Amniotic stem cell (primary cell): ENCODE measurements around the gene ZNF575.
A peak's percentile ranks its signal among the peaks of the same experiment; 100 is the strongest.
"Not testable (repeated sequence)": the region's sequence is repeated elsewhere in the genome, so short reads cannot be mapped to it uniquely, and the experiment has no call there.

ENCODE experiments used
- DNase-seq: peaks from one replicate; lab custom pipeline; 2025; lab: John Stamatoyannopoulos, UW

ZNF575 gene

GRCh38 chr19:43511324-43511723 is 21.7 kb upstream of the ZNF575 start:
- no peak for DNase-seq

DNA sequence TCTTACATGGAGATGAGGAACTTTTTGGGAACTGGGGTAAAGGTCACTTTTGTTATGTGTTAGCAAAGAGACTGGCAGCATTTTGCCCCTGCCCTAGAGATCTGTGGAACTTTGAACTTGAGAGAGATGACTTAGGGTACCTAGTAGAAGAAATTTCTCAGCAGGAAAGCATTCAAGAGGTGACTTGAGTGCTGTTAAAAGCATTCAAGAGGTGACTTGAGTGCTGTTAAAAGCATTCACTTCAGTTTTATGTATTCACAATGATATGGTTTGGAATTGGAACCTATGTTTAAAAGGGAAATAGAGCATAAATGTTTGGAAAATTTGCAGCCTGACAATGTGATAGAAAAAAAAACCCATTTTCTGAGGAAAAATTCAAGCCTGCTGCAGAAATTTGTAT is 20.6 kb upstream of the ZNF575 start:
- DNase-seq: not testable (repeated sequence)

DNA sequence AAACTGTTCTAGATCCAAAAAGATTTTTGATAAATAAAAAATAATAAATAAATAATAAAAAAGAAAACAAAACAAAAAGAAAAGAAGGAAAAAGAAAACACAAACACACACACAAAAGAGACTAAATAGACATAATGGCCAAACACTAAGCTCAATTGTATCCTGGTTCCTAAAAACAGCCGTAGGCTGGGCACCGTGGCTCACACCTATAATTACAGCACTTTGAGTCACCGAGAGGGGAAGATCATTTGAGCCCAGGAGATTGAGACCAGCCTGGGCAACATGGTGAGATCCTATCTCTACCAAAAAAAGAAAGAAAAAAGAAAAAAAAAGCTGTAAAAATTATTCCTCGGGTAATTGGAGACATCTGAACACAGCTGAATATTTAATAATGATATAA is 14.9 kb upstream of the ZNF575 start:
- DNase-seq: no peak

DNA sequence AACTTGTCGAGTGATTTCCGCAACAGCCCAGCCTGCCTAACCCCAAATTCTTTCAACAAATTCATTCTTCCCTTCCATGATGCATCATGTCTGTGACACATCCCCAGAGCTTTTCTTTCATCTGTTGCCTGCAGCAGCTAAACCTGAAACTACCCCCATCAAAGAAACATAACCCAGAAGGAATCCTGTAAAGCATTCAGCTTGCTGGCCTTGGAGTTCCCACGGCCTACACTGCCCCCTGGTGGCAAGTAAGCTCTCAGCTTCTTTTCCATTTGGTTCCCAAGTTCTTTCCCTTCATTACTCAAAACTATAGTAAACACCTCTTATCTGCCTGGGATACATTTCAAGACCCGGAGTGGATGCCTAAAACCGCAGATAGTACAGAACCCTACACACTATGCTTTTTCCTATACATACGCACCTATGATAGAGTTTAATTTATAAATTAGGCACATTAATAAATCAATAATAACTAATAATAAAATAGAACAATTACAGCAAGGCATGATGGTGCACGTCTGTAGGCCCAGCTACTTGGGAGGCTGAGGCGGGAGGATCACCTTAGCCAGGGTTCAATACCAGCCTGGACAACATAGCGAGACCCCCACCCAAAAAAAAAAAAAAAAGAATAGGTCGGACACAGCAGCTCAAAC is 13.4 kb upstream of the ZNF575 start:
- peak; percentile 84 for DNase-seq

DNA sequence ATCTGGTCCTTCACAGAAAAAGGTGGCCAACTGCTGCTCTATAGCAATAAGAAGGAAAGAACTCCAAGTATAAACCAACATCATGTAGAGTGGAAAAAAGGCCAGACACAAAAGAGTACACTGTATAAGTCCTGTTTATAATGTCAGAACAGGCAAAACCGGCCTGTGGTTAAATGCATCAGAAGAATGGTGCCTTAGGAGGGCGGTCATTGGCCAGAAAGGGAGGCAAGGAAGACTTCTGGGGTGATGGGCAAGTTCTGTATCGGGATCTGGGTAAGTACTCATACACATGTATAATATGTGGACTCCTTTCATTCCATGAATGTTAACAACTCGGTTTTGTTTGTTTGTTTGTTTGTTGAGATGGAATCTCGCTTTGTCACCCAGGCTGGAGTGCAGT is 10.1 kb upstream of the ZNF575 start:
- DNase-seq: no peak

DNA sequence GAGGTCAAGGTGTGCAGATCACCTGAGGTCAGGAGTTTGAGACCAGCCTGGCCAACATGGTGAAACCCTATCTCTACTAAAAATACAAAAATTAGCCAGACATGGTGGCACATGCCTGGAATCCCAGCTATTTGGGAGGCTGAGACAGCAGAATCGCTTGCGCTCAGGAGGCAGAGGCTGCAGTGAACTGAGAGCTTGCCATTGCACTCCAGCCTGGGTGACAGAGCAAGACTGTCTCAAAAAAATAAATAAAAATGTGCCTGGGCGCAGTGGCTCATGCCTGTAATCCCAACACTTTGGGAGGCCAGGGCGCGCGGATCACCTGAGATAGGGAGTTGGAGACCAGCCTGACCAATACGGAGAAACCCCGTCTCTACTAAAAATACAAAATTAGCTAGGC is 9.3 kb upstream of the ZNF575 start:
- DNase-seq: not testable (repeated sequence)

GRCh38 chr19:43524922-43525835 is 7.8 kb upstream of the ZNF575 start:
- no peak for DNase-seq

DNA sequence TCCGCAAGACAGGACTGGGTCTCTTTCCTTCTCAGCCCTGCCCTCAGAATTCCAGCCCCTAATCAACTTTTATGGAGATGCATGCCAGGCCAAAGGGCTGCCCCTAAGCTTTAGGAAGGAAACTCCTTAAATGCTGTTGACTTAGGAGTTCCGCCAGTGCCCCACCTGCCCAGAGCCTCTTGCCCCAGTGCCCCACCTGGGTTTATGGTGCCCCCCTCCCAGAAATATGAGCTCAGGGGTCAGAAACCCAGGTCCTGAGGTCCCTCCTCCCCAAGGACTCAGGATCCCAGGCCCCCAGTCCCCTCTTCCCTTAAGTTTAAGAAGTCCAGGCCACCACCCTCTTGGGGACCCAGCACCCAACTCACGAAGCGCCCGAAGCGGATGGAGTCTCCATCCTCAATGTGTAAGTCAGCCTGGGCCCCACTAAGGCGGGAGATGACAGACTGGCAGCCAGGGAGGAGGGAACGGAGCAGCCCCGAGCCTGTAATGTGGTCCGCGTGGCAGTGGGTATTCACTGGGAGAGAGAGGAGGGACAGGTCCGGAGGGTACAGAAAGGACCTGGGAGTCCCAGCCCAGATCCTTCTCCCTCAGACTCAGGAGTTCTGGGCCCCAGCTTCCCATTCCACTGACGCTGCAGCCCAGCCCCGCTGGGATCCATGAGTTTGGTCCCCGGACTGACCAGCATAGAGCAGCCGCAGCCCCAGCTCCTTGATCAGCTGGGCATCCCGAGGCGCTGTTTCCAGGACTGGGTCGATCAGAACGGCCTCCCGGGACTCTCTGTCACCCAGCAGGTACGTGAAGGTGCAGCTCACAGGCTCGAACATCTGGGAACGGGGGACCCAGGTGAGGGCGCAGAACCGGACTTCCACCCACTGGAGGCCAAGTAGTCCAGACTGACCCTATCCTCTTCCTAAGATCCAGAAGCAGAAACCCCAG is 6.9 kb upstream of the ZNF575 start:
- DNase-seq: no peak

- DNase-seq: no peak
These were observed 5.8 kb upstream of the ZNF575 start, which contains the start of gene ETHE1 for GRCh38 chr19:43526884-43527859. Gene ETHE1 (minus strand): TSS chr19:43527201. CDS start chr19:43527177, 24 bp downstream.

DNA sequence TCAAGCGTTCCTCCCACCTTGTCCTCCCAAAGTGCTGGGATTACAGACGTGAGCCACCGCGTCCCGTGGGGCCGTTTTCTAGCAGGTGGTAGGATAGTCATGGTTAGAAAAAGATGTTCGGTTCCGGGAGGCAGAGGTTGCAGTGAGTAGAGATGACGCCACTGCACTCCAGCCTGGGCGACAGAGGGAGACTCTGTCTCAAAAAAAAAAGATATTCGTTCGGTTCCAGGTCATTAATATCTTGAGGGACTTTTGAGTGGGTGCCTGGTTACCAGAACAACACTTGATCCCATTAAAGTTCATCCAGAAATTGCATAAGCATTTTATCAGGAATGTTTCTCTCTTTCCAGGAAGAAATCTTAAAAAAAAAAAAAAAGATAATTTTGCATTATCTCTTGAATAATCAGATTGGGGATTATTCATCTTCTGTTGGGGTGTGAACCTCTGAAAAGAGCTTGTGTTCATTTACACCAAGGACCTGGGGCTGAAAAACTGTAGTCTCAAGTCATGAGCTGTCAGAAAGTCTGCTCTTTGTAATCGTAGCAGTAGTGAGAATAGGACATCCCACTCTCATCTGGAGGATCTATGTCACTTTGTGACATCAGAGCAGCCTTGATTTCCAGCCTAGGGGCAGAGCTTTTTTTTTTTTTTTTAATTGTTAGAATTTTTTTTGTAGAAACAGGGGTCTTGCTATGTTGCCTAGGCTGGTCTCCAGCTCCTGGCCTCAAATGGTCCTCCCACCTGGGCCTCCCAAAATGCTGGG is 4.9 kb upstream of the ZNF575 start:
- no peak for DNase-seq

- DNase-seq: no peak
These were observed 422 bp upstream of the ZNF575 start for GRCh38 chr19:43532571-43532961.

- DNase-seq: peak; percentile 99
These were observed 737 bp downstream of the ZNF575 start for GRCh38 chr19:43533546-43534304.

DNA sequence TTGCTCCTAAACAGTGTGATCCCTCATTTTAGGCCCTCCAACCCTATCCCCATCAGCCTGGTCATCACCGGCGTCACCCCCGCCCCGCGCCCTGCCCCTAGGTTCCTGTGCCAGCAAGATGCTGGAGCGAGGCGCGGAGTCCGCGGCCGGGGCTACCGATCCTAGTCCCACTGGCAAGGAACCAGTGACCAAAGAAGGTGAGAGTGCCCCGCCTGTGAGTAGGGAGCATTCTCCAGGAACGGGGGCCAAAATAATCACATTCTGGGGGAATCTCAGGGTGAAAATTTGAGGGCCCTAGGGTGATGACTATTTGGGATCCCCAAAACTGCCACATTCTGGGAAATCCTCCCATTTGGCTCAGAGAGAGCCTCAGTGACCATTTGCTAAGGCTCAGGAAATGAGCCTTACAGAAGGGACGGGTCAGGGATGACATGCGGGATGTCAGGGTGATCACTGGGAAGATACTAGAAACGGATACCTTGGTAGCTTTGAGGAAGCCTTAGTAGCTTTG is 1.4 kb downstream of the ZNF575 start:
- DNase-seq: no peak

DNA sequence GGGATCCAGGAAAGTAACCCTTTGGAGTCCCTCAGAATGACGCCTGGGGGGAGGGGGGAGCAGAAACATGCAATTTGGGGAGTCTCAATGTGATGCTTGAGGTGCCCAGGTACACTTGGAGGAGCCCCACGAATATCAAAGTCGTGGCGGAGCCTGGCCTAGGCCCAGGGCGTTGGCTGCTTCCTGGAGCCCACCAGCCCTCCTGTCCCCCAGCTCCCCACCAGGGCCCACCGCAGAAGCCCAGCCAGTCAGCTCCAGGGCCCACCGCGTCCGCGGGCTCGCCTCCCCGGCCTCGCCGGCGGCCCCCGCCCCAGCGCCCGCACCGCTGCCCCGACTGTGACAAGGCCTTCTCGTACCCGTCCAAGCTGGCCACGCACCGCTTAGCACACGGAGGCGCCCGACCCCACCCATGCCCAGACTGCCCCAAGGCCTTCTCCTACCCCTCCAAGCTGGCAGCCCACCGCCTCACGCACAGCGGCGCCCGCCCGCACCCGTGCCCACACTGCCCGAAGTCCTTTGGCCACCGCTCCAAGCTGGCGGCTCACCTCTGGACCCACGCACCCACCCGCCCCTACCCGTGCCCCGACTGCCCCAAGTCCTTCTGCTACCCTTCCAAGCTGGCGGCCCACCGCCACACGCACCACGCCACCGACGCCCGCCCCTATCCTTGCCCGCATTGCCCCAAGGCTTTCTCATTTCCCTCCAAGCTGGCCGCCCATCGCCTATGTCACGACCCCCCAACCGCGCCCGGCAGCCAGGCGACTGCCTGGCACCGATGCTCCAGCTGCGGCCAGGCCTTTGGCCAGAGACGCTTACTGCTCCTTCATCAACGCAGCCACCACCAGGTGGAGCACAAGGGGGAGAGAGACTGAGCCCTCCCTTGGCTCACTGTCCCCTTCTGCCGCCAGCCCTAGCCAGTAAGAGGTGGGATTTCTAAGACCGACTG is 2.1 kb downstream of the ZNF575 start:
- DNase-seq: no peak

DNA sequence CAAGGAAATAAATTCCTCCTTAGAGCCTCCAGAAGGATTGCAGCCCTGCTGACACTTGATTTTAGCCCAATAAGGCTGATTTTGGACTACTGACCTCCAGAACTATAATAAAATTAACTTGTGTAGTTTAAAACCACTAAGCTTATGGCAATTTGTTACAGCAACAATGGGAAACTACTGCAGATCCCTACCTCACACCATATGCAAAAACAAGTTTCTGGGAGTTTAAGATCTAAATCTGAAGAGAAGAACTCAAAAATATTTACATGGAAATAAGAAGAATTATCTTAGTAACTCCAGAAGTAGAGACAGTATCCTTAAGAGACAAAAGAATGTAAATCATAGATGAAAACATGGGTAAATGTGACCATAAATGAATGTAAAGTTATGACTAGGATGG is 5.9 kb downstream of the ZNF575 start:
- DNase-seq: no peak

- no peak for DNase-seq
These were observed 7.4 kb downstream of the ZNF575 start for GRCh38 chr19:43540381-43540780.

DNA sequence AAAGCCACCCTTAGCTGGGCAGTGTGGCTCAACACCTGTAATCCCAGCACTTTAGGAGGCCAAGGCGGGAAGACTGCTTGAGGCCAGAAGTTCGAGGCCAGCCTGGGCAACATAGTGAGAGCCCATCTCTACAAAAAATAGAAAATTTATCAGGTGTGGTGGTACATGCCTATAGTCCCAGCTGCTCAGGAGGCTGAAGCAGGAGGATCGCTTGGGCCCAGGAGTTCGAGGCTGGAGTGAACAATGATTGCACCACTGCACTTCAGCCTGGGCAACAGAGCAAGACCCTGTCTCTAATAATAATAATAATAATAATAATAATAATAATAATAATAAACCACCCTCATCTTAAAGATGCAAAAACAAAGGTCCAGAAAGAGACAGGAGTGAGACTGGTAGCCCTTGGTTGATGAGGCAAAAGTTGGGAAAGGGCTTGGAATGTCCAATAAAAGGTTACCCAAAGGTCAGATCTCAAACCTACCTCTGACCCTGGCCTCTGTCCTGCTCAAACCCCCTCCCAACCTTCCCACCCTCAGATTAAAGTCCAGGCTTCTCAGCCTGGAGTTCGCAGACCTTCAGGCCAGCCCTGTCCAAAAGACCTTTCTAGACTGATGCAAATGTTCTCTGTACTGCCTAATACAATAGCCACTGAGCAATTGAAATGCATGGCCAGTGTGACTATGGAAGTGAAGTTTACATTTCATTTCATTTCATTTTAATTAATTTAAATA is 9.1 kb downstream of the ZNF575 start:
- no peak for DNase-seq
